ENCODE results near the gene BET1L. TPM values are rescaled to one million over a fixed set of nuclear protein-coding genes. Genes with fewer than 3 reads are reported as not detected.
"Not testable (repeated sequence)": the region's sequence is repeated elsewhere in the genome, so short reads cannot be mapped to it uniquely, and the experiment has no call there.

The BET1L gene
- total RNA-seq, 2 experiments from 2014 or later: 28.8 to 31.7 TPM

GRCh38 chr11:238346-238745 lies 31.1 kb upstream of the BET1L start:
- H3K9me3 Mint-ChIP-seq (ENCODE audit: low read depth); H3K27me3 Mint-ChIP-seq; DNase-seq; ATAC-seq: not testable (repeated sequence)
- Mint-ChIP-seq H3K4me1 (peaks cover 51% of the 10 kb centered on the region), H3K36me3 (peaks cover 24% of the 10 kb centered on the region), H3K4me3 (peak overlapping the region; percentile 32), H3K27ac (peak overlapping the region; percentile 40)
- CTCF ChIA-PET: interaction anchor here (0.6 to 2.4 kb wide), 5 partner anchors 10 to 169 kb away, joined by 3 to 19 read pairs (median 5); partner anchors contain the start of genes BET1L and RIC8A

- peaks cover 46% of the 10 kb centered on the region for H3K4me1 Mint-ChIP-seq
- ATAC-seq: peak; percentile 89
- H3K27ac Mint-ChIP-seq: peak within 1 kb of the TSS; percentile 99
These were observed 29.9 kb upstream of the BET1L start, which contains the start of gene PSMD13 for GRCh38 chr11:236774-237767. Gene PSMD13 (plus strand): TSS chr11:236976. CDS start chr11:237050, 74 bp downstream.

GRCh38 chr11:235997-236773 lies 29.0 kb upstream of the BET1L start, which contains the start of gene SIRT3:
Gene SIRT3 (minus strand): TSS chr11:236342. CDS start chr11:236328, 14 bp downstream.
- Mint-ChIP-seq H3K4me3 (peak within 1 kb of the TSS; percentile 83), H3K27me3 (no peaks in the 10 kb centered on the region), H3K36me3 (peaks cover 5% of the 10 kb centered on the region), H3K4me1 (peaks cover 37% of the 10 kb centered on the region), H3K9me3 (ENCODE audit: low read depth) (no peaks in the 10 kb centered on the region), H3K27ac (peak within 1 kb of the TSS; percentile 99)
- ATAC-seq (peak; percentile 89), DNase-seq (peak; percentile 92)
- CTCF ChIA-PET: interaction anchor here (1.1 to 2.4 kb wide), 6 partner anchors 14 to 171 kb away, joined by 3 to 19 read pairs (median 6); partner anchors contain the start of genes BET1L and RIC8A

More at GRCh38 chr11:236774-237767, 29.9 kb upstream of the BET1L start, which contains the start of gene PSMD13:
- Mint-ChIP-seq H3K36me3 (peaks cover 14% of the 10 kb centered on the region), H3K27me3 (no peaks in the 10 kb centered on the region), H3K9me3 (ENCODE audit: low read depth) (no peaks in the 10 kb centered on the region), H3K4me3 (peak within 1 kb of the TSS; percentile 83)
- DNase-seq: peak; percentile 92
- CTCF ChIA-PET: interaction anchor here (0.5 to 2.4 kb wide), 9 partner anchors 11 to 479 kb away, joined by 3 to 19 read pairs (median 4); partner anchors contain the start of genes BET1L and RIC8A

GRCh38 chr11:235609-235996 lies 28.4 kb upstream of the BET1L start:
- peaks cover 3% of the 10 kb centered on the region for H3K36me3 Mint-ChIP-seq
- peak overlapping the region; percentile 79 for H3K27ac Mint-ChIP-seq
- DNase-seq (peak; percentile 74), ATAC-seq (peak; percentile 11)
- H3K27me3 Mint-ChIP-seq: no peaks in the 10 kb centered on the region
- H3K9me3 Mint-ChIP-seq (ENCODE audit: low read depth): no peaks in the 10 kb centered on the region
- peak overlapping the region; percentile 83 for H3K4me3 Mint-ChIP-seq
- CTCF ChIA-PET: interaction anchor here (0.6 to 2.2 kb wide), 6 partner anchors 16 to 32 kb away, joined by 3 to 7 read pairs (median 3); partner anchors contain the start of genes BET1L and RIC8A
- peaks cover 36% of the 10 kb centered on the region for H3K4me1 Mint-ChIP-seq

GRCh38 chr11:235180-235579 lies 28.0 kb upstream of the BET1L start:
- DNase-seq (no peak), ATAC-seq (no peak)
- Mint-ChIP-seq H3K4me3 (peak overlapping the region; percentile 83), H3K9me3 (ENCODE audit: low read depth) (no peaks in the 10 kb centered on the region), H3K4me1 (peaks cover 33% of the 10 kb centered on the region), H3K36me3 (no peaks in the 10 kb centered on the region), H3K27ac (peak overlapping the region; percentile 79), H3K27me3 (no peaks in the 10 kb centered on the region)
- CTCF ChIA-PET: interaction anchor here (0.6 to 2.2 kb wide), 5 partner anchors 16 to 32 kb away, joined by 3 to 7 read pairs (median 3); partner anchors contain the start of genes BET1L and RIC8A

GRCh38 chr11:232783-233565 lies 25.8 kb upstream of the BET1L start:
- DNase-seq: no peak
- no peaks in the 10 kb centered on the region for H3K27me3 Mint-ChIP-seq
- H3K4me3 Mint-ChIP-seq: no peak overlapping the region
- H3K9me3 Mint-ChIP-seq (ENCODE audit: low read depth): no peaks in the 10 kb centered on the region
- no peak overlapping the region for H3K27ac Mint-ChIP-seq
- CTCF ChIA-PET: no interaction called here
- H3K36me3 Mint-ChIP-seq: no peaks in the 10 kb centered on the region
- ATAC-seq: no peak
- peaks cover 13% of the 10 kb centered on the region for H3K4me1 Mint-ChIP-seq

GRCh38 chr11:230431-230830 lies 23.2 kb upstream of the BET1L start:
- no peaks in the 10 kb centered on the region for H3K9me3 Mint-ChIP-seq (ENCODE audit: low read depth)
- CTCF ChIA-PET: interaction anchor here (2.3 kb wide), 1 partner anchor 20 kb away, joined by 7 read pairs; no protein-coding TSS in a partner anchor
- no peak overlapping the region for H3K27ac Mint-ChIP-seq
- H3K4me3 Mint-ChIP-seq: no peak overlapping the region
- H3K36me3 Mint-ChIP-seq: no peaks in the 10 kb centered on the region
- H3K27me3 Mint-ChIP-seq: no peaks in the 10 kb centered on the region
- DNase-seq (no peak), ATAC-seq (no peak)
- H3K4me1 Mint-ChIP-seq: peaks cover 12% of the 10 kb centered on the region

- no peaks in the 10 kb centered on the region for H3K27me3 Mint-ChIP-seq
- DNase-seq: no peak
- peaks cover 7% of the 10 kb centered on the region for H3K4me1 Mint-ChIP-seq
- H3K4me3 Mint-ChIP-seq: no peak overlapping the region
- no peaks in the 10 kb centered on the region for H3K36me3 Mint-ChIP-seq
- ATAC-seq: no peak
- H3K9me3 Mint-ChIP-seq (ENCODE audit: low read depth): no peaks in the 10 kb centered on the region
- CTCF ChIA-PET: interaction anchor here (1.1 to 1.4 kb wide), 2 partner anchors 19 to 23 kb away, joined by 3 read pairs; no protein-coding TSS in a partner anchor
- H3K27ac Mint-ChIP-seq: no peak overlapping the region
These were observed 20.7 kb upstream of the BET1L start for GRCh38 chr11:227824-228379.

- H3K9me3 Mint-ChIP-seq (ENCODE audit: low read depth): no peaks in the 10 kb centered on the region
- H3K4me1 Mint-ChIP-seq: peaks cover 7% of the 10 kb centered on the region
- no peak overlapping the region for H3K27ac Mint-ChIP-seq
- DNase-seq: no peak
- no peaks in the 10 kb centered on the region for H3K36me3 Mint-ChIP-seq
- CTCF ChIA-PET: no interaction called here
- peak; percentile 49 for ATAC-seq
- H3K27me3 Mint-ChIP-seq: no peaks in the 10 kb centered on the region
- no peak overlapping the region for H3K4me3 Mint-ChIP-seq
These were observed 18.7 kb upstream of the BET1L start for GRCh38 chr11:225734-226453.

- Mint-ChIP-seq H3K9me3 (ENCODE audit: low read depth) (no peaks in the 10 kb centered on the region), H3K27me3 (no peaks in the 10 kb centered on the region), H3K4me1 (peaks cover 7% of the 10 kb centered on the region), H3K4me3 (no peak overlapping the region), H3K36me3 (no peaks in the 10 kb centered on the region), H3K27ac (no peak overlapping the region)
- CTCF ChIA-PET: no interaction called here
- ATAC-seq (no peak), DNase-seq (no peak)
These were observed 17.2 kb upstream of the BET1L start for GRCh38 chr11:224424-224823.

- H3K4me1 Mint-ChIP-seq: peaks cover 7% of the 10 kb centered on the region
- H3K9me3 Mint-ChIP-seq (ENCODE audit: low read depth): no peaks in the 10 kb centered on the region
- ATAC-seq (no peak), DNase-seq (no peak)
- no peak overlapping the region for H3K27ac Mint-ChIP-seq
- no peaks in the 10 kb centered on the region for H3K27me3 Mint-ChIP-seq
- CTCF ChIA-PET: no interaction called here
- H3K4me3 Mint-ChIP-seq: no peak overlapping the region
- no peaks in the 10 kb centered on the region for H3K36me3 Mint-ChIP-seq
These were observed 16.7 kb upstream of the BET1L start for GRCh38 chr11:223884-224283.
